RWPE2 (cell line): Measurements from ENCODE around the gene DGKK.

ENCODE experiments used
- ATAC-seq: fragments of 200-7000 bp; cut with Tn5 transposase; 3 replicates; pipeline ENCODE4 v1.9.1; 2021; ENCODE audit warnings: low read depth
- DNase-seq: peaks from one replicate; pipeline ENCODE4 v3.0.0-alpha.2; 2020; ENCODE audit warnings: low spot score
- H3K27ac ChIP-seq: fragments of 450-650 bp; 2 replicates; pipeline ENCODE4 v1.5.1; 2017; ENCODE audit warnings: mild to moderate bottlenecking; ENCODE audit not compliant: poor library complexity, severe bottlenecking
- H3K27me3 ChIP-seq: fragments of 250-450 bp; sonication (Bioruptor Pico); 2 replicates; pipeline ENCODE4 v1.5.1; 2021; ENCODE audit warnings: mild to moderate bottlenecking, moderate library complexity; ENCODE audit not compliant: insufficient read depth, poor library complexity, severe bottlenecking
- H3K36me3 ChIP-seq: fragments of 250-450 bp; sonication (Bioruptor Pico); 2 replicates; pipeline ENCODE4 v1.5.1; 2020; ENCODE audit warnings: low read depth, mild to moderate bottlenecking, moderate library complexity
- H3K4me1 ChIP-seq: fragments of 250-450 bp; sonication (Bioruptor Pico); 2 replicates; pipeline ENCODE4 v1.5.1; 2021; ENCODE audit warnings: mild to moderate bottlenecking, moderate library complexity; ENCODE audit not compliant: insufficient read depth, poor library complexity, severe bottlenecking
- H3K4me3 ChIP-seq: fragments of 250-450 bp; sonication (Bioruptor Pico); 2 replicates; pipeline ENCODE4 v1.5.1; 2021; ENCODE audit warnings: mild to moderate bottlenecking, moderate library complexity; ENCODE audit not compliant: severe bottlenecking
- H3K9me3 ChIP-seq: fragments of 250-450 bp; sonication (Bioruptor Pico); 2 replicates; pipeline ENCODE4 v1.5.1; 2021; ENCODE audit warnings: mild to moderate bottlenecking, moderate library complexity; ENCODE audit not compliant: severe bottlenecking
- CTCF ChIP-seq: fragments of 450-650 bp; IDR thresholded peaks from one replicate; pipeline ENCODE4 v1.5.1; 2017; ENCODE audit warnings: mild to moderate bottlenecking, moderate library complexity; ENCODE audit not compliant: poor library complexity, severe bottlenecking

Gene DGKK

GRCh38 chrX:50327235-50327634 lies 143.4 kb downstream of the DGKK start:
- H3K4me1 ChIP-seq, result no peaks in the 10 kb centered on the region
- no peak overlapping the region for H3K27ac ChIP-seq
- no peak for ATAC-seq
- no peak for TF ChIP-seq CTCF
- H3K27me3 ChIP-seq, result no peaks in the 10 kb centered on the region
- no peak overlapping the region for H3K4me3 ChIP-seq
- no peak for DNase-seq
- H3K36me3 ChIP-seq, result no peaks in the 10 kb centered on the region
- H3K9me3 ChIP-seq, result no peaks in the 10 kb centered on the region
